Left lobe of liver (tissue), 2 donors: ENCODE measurements around the gene GGT5. TPM values are rescaled to one million over a fixed set of nuclear protein-coding genes. Genes with fewer than 3 reads are reported as not detected.
"Not testable (repeated sequence)": the region's sequence is repeated elsewhere in the genome, so short reads cannot be mapped to it uniquely, and the experiment has no call there.

ENCODE experiments used
- ATAC-seq: fragments of 200-7000 bp; cut with Tn5 transposase; one replicate; pipeline ENCODE4 v1.9.1; 2020; ENCODE audit warnings: mild to moderate bottlenecking, moderate library complexity
- DNase-seq: peaks from one replicate; pipeline ENCODE4 v3.0.0-alpha.2; 2020; ENCODE audit warnings: low spot score
- total RNA-seq: library from RNA; stranded (reverse); gene quantifications from one replicate; pipeline ENCODE4 v1.2.1, GENCODE V29; 2021
- donor health status: DM: no; HTN: no; CAD: no; lungs with moderate emphysema.
- donor health status: DM: no; HTN: yes; CAD: no.

The GGT5 gene
- total RNA-seq, 1 donor from 2014 or later: 11.5 TPM

- DNase-seq, ATAC-seq: not testable (repeated sequence)
Measured at GRCh38 chr22:24264329-24264896, 19.5 kb upstream of the GGT5 start.

GRCh38 chr22:24263479-24263878 lies 18.6 kb upstream of the GGT5 start:
- not testable (repeated sequence) for ATAC-seq, DNase-seq

- not testable (repeated sequence) for DNase-seq
Measured at GRCh38 chr22:24262185-24262749, 17.4 kb upstream of the GGT5 start.

GRCh38 chr22:24259459-24259858 lies 14.6 kb upstream of the GGT5 start:
- ATAC-seq (peak; percentile 78), DNase-seq (peak; percentile 78)

More at GRCh38 chr22:24262185-24262749, 17.4 kb upstream of the GGT5 start:
- ATAC-seq: not testable (repeated sequence)

DNA sequence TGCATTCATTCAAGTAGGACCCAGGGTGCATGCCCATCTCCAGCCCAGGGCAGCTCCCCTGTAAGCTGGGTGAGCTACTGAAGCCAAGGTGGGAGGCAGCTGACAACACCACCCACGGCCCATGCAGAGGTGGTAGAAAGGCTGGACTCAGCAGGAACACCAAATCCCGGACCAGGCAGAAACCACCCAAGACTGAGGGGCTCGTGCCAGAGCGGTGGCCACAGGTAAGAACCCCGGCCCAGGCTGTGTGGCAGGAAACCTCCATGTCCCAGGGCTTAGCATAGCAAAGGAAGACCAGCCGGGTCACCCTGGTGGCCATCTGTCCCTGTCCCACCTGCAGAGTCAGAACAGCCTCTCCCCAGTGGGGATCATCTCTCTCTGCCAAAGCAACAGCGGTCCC lies 11.9 kb upstream of the GGT5 start:
- peak; percentile 30 for DNase-seq
- ATAC-seq: not testable (repeated sequence)

GRCh38 chr22:24256136-24256535 lies 11.3 kb upstream of the GGT5 start:
- ATAC-seq: not testable (repeated sequence)
- peak; percentile 30 for DNase-seq

GRCh38 chr22:24253126-24253525 lies 8.2 kb upstream of the GGT5 start:
- ATAC-seq: not testable (repeated sequence)
- DNase-seq: peak; percentile 21

GRCh38 chr22:24251286-24251685 lies 6.4 kb upstream of the GGT5 start:
- not testable (repeated sequence) for ATAC-seq, DNase-seq

DNA sequence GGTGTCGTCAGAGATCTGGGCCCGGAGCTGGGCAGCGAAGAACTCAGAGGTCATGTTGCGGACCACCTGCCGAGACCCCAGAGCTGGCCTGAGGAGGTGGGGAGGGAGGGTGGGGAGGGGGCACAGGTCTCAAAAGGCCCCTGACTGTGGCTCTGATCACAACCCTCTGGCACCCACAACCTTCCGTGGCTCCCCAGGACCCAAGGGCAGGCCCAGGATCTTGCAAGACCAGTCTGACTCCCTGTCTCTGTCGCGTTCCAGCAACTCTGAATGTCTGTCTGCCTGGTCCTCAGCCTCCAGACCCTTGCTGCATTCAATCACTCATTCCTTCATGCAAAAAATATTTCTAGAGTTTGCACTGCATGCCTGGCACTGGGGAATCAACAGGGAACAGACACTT lies 4.5 kb upstream of the GGT5 start:
- not testable (repeated sequence) for ATAC-seq, DNase-seq

DNA sequence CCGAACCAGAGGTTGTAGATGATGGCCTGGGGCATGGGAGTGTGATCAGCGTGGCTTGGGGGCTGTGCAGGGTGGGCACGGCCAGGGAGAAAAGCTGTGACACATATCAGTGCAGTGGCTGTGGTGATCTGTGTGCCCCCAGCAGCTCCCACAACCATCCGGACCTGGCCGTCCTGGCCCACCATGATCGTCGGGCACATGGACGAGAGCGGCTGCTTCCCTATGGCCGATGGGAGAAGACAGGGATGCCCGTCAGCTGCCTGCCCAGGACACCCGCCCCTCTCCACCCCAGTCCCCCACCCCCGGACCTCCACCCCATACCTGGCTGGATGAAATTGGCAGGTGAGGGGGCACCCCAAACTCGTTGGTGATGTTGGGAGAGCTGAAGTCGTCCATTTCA lies 3.7 kb upstream of the GGT5 start:
- not testable (repeated sequence) for DNase-seq

DNA sequence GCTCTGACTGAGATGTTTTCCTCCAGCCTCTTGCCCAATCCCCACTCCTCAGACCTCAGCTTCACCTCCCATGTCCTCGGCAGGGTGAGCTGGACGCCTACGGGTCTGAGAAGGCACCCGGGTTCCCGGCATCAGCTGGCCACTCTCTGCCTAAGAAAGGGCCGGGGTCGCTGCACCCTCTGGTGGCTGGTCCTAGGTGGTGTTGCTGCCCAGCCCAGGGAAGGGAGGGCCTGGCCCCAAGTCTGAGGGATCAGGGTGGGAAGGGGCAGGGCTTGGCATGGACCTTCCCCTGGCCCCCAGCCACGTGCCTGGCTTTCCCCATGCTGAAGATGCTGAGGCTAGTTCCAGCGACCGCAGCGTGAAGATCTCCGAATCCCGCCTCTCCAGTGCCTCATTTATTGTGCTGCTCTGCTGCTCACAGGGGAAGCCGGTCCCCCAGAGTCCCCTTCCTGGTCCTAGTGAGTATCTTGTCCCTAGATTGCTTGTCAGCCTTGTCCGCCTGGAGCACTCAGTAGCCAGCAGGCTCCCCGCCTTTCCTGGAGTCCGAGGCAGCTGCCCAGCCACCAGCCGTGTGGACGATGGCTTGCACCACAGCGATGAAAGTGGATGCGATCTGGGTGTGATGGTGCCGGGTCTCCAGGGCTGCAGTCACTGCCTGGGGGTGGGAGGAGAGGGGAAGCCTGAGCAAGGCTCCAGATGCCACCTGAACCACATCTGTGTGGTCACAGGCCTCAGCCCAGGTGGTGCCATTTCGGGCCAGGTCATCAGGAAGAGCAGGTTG lies 2.9 kb upstream of the GGT5 start:
- ATAC-seq (peak; percentile 98), DNase-seq (peak; percentile 76)

More for the DNA sequence above, 3.7 kb upstream of the GGT5 start:
- not testable (repeated sequence) for ATAC-seq

- ATAC-seq: no peak
Measured at GRCh38 chr22:24247011-24247507, 2.2 kb upstream of the GGT5 start.

DNA sequence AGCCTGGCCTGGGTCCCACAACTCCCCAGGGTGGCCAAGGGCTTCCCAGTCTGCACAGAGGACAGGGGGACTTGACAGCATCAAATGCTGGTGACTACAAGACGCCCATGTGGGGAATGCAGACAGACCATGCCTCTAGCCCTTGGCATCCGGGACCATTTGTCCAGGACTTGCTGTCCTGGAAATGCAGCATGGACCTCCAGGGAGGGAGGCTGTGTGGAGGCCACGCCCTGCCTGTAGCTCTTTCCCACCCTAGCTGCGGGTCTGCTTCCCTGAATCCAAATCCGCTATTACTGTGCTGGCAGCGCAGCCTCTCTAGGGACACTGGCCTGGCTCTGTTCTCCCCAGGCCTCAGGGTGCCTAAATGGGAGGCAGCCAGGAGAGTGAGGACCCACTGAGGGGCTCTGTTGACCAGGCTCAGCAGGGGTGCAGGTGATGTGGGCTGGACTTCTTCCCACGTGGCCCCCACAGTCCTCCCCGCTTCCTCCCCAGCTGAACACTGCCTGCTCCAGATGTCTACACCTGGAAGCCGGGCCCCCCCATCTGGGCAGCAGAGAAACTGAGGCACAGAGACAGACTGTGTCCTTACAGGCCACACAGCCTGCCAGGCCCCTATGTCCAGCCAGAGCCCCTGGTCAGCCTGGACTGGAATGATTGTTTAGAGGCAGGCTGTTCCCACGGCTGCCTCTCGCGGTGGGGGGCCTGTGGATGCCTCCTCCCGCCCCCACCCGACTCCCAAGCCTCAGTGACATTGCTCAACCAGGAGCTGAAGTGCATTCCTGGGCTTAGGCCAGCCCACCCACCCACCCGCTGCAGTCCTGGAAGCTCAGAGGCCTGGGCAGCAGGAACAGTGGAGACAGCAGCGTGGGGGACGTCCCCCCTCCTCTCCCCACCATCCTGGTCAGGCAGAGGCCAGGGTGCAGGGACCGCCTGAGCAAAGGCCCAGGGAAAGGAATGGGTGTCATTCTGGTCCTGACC lies 991 bp upstream of the GGT5 start:
- DNase-seq, ATAC-seq: not testable (repeated sequence)

More at GRCh38 chr22:24247011-24247507, 2.2 kb upstream of the GGT5 start:
- no peak for DNase-seq

DNA sequence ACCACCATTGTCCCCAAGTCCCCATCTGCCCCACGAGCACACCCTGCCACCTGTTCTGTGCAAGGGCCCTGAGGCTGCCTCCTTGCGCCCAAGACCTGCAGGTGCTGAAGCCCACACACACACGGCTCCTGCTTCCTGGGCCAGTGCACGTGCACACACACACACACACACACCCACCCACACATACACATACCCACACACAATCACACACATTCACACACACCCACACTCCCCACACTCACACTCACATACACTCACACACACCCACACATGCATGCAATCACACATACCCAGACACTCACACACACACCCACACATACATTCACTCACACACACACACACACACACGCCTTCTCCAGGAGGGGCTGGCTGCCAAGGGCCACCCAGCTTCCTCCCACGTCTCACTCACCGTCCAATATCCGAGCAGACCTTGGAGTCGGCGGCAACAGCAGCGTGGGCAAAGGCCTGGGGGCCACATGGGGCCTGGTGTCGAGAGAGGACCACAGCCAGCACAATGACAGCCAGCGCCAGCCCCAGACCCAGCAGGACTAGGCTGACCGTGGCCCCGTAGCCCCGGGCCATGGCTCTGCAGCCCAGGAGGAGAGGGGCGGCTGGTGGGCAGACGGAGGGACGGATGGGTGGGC lies 616 bp downstream of the GGT5 start:
- ATAC-seq: no peak
- no peak for DNase-seq

DNA sequence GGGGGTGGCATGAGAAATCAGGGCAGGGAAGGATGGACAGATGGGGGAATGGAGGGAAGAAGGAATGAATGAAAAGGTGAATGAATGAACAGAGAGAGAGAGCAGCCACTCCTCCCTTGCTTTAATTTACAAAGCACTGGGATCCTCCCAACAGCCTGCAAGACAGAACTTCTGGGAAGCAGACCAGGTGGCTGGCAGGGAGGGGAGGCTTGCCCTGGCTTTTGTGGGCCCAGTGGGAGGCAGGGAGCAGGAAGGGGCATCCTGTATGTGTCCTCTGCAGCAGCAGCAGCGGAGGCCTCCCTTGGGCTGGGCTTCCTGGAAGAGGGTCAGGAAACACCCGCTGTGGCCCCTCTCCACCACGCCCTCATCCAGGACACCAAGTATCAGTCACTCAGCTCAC lies 1.5 kb downstream of the GGT5 start:
- ATAC-seq, DNase-seq: not testable (repeated sequence)

DNA sequence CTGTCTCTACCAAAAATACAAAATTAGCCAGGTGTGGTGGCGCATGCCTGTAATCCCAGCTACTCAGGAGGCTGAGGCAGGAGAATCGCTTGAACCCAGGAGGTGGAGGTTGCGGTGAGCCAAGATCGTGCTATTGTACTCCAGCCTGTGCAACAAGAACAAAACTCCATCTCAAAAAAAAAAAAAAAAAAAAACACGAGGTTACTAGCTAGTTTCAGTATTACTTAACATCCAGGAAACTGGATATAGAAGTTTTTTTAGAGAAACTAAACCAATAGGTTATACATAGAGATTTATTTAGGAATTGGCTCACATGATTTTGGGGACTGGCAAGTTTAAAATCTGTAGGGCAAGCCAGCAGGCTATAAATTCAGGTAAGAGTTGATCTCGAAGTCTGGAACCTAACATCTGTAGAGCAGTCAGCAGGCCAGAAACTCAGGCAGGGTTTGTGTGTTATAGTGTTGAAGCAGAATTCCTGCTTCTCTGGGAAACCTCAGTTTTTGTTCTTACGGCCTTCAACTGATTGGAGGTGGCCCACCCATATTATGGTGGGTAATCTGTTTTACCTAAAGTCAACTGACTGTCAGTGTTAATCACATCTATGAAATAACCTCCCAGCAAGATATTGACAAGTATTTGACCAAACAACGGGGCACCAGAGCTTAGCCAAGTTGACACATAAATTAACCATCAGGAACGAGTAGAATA lies 3.7 kb downstream of the GGT5 start:
- ATAC-seq, DNase-seq: not testable (repeated sequence)

- no peak for ATAC-seq
- DNase-seq: no peak
Measured at GRCh38 chr22:24240381-24240780, 4.5 kb downstream of the GGT5 start.

DNA sequence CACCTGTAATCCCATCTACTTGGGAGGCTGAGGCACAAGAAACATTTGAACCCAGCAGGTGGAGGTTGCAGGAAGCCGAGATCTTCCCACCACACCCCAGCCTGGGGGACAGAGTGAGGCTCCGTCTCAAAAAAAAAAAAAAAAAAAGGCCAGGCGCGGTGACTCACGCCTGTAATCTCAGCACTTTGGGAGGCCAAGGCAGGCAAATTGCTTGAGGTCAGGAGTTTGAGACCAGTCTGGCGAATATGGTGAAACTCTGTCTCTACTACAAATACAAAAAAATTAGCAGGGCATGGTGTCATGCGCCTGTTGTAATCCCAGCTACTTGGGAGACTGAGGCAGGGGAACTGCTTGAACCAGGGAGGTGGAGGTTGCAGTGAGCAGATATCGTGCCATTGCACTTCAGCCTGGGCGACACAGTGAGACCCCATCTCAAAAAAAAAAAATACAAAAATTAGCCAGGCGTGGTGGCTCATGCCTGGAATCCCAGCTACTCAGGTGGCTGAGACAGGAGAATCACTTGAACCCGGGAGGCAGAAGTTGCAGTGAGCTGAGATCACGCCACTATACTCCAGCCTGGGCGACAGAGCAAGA lies 6.7 kb downstream of the GGT5 start:
- not testable (repeated sequence) for ATAC-seq, DNase-seq

DNA sequence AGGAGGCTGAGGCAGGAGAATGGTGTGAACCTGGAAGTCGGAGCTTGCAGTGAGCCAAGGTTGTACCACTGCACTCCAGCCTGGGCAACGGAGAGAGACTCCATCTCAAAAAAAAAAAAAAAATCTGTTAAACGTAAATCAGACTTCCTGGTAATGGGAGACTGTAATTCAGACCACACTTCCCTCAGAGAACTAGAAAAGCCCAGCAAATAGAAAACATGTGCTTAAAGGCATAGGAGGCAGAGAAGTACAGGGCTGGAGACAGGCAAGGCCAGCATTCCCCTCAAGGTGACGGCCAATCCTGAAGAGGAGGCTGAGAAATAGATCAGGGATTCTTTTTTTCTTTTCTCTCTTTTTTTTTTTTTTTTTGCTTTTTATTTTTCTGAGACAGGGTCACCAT lies 8.2 kb downstream of the GGT5 start:
- no peak for ATAC-seq
- no peak for DNase-seq
